HL-60 (cell line): ENCODE data around the gene CHST9.

Experiments
- CTCF ChIP-seq: IDR thresholded peaks from one replicate; pipeline ENCODE4 v1.5.1; 2011; ENCODE audit warnings: low read length, control low read depth, inconsistent platforms; ENCODE audit not compliant: insufficient read depth
- GABPA ChIP-seq: IDR thresholded peaks from 2 replicates; pipeline ENCODE4 v1.6.1; 2012; ENCODE audit warnings: low read depth
- POLR2AphosphoS5 ChIP-seq: IDR thresholded peaks from 2 replicates; pipeline ENCODE4 v1.6.1; 2012; ENCODE audit warnings: low read depth
- REST ChIP-seq: IDR thresholded peaks from 2 replicates; pipeline ENCODE4 v1.6.1; 2012; ENCODE audit warnings: low read depth; ENCODE audit not compliant: insufficient replicate concordance
- SPI1 ChIP-seq: IDR thresholded peaks from 2 replicates; pipeline ENCODE4 v1.6.1; 2012; ENCODE audit warnings: low read depth, mild to moderate bottlenecking, borderline replicate concordance

- TF ChIP-seq CTCF (no peak), POLR2AphosphoS5 (no peak), SPI1 (no peak), GABPA (no peak), REST (no peak)
Observed at GRCh38 chr18:27175245-27175644, 9.9 kb downstream of the CHST9 start.
